DMS153 treated with DMSO at 0.1 percent for 48 hours (cell line): Measurements from ENCODE around the gene RNF150.

Source experiments
- DNase-seq: peaks from one replicate; lab custom pipeline; 2025; ENCODE audit not compliant: unreplicated experiment; lab: John Stamatoyannopoulos, UW

RNF150 gene

GRCh38 chr4:140986045-140986444 is 147.2 kb downstream of the RNF150 start:
- no peak for DNase-seq

GRCh38 chr4:140982613-140983340 is 150.5 kb downstream of the RNF150 start:
- DNase-seq = no peak

- DNase-seq = no peak
Observed at GRCh38 chr4:140980426-140981200, 152.7 kb downstream of the RNF150 start.

GRCh38 chr4:140976768-140977167 is 156.5 kb downstream of the RNF150 start:
- DNase-seq = no peak

- DNase-seq = no peak
Observed at GRCh38 chr4:140971077-140971792, 162.0 kb downstream of the RNF150 start.

GRCh38 chr4:140969296-140969695 is 164.0 kb downstream of the RNF150 start:
- DNase-seq = no peak

- DNase-seq = no peak
Observed at GRCh38 chr4:140968371-140968770, 164.9 kb downstream of the RNF150 start.

- no peak for DNase-seq
Observed at GRCh38 chr4:140963883-140964282, 169.4 kb downstream of the RNF150 start.

GRCh38 chr4:140955641-140956040 is 177.6 kb downstream of the RNF150 start:
- DNase-seq = no peak

- DNase-seq = no peak
Observed at GRCh38 chr4:140952717-140953116, 180.6 kb downstream of the RNF150 start.

- DNase-seq = no peak
Observed at GRCh38 chr4:140947506-140947905, 185.8 kb downstream of the RNF150 start.

GRCh38 chr4:140945106-140945505 is 188.2 kb downstream of the RNF150 start:
- no peak for DNase-seq

- no peak for DNase-seq
Observed at GRCh38 chr4:140944572-140944971, 188.7 kb downstream of the RNF150 start.

GRCh38 chr4:140944199-140944515 is 189.1 kb downstream of the RNF150 start:
- no peak for DNase-seq

GRCh38 chr4:140943486-140944198 is 189.6 kb downstream of the RNF150 start:
- no peak for DNase-seq

- no peak for DNase-seq
Observed at GRCh38 chr4:140940589-140940988, 192.7 kb downstream of the RNF150 start.

GRCh38 chr4:140937866-140938265 is 195.4 kb downstream of the RNF150 start:
- DNase-seq = no peak

GRCh38 chr4:140935254-140935653 is 198.0 kb downstream of the RNF150 start:
- DNase-seq = no peak

GRCh38 chr4:140932501-140933045 is 200.7 kb downstream of the RNF150 start:
- no peak for DNase-seq

GRCh38 chr4:140931911-140932310 is 201.4 kb downstream of the RNF150 start:
- no peak for DNase-seq

- no peak for DNase-seq
Observed at GRCh38 chr4:140930557-140930956, 202.7 kb downstream of the RNF150 start.
